ENCODE measurements around the gene DEK. TPM values are rescaled to one million over a fixed set of nuclear protein-coding genes. Genes with fewer than 3 reads are reported as not detected.

Gene DEK
- total and polyA plus RNA-seq, 7 donors = 64.9 to 236 (median 181) TPM

DNA sequence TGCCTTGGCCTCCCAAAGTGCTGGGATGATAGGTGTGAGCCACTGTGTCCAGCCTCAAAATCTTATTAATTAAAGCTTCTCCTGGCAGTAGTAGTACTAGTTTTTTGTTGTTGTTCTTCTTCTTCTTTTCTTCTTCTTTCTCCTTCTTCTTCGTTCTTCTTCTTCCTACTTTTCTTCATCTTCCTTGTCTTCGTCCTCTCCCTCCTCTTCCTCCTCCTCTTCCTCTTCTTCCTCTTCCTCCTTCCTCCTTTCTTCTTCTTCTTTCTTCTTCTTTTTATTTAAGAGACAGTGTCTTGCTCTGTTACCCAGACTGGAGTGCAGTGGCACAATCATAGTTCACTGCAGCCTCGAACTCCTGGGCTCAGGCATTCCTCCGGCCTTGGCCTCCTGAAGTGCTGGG lies 17.2 kb upstream of the DEK start:
- WGBS, 2 donors = 82% methylated on average over 3 to 4 of the region's 4 CpGs

DNA sequence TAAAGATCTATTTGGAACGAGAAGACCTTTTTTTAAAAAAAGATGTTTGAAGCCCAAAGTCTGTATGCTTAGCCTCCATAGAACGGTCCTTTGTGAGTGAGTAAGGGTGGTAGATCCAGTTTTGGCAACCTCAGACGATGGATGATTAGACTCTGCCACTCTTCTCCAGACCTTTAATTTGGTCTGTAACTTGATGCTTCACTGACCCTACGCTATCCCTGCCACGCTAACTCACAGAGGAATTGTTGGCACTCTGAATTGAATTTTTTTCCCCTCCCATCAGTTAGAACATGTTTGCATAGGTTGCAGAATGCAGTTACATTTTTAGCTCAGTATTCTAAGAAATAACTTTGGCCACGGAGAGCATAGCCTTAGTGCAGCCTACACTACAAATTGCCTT lies 15.8 kb upstream of the DEK start:
- Histone ChIP-seq H3K4me1 (peaks cover 0 to 13% (median 10%) of the 10 kb centered on the region in 4 donors), H3K27me3 (peaks cover 11 to 52% (median 33%) of the 10 kb centered on the region in 3 donors), H3K4me3 (no peak overlapping the region), H3K36me3 (no peaks in the 10 kb centered on the region), H3K9me3 (no peaks in the 10 kb centered on the region), H3K27ac (no peak overlapping the region)
- 63 to 67% methylated on average over 6 of the region's 6 CpGs for WGBS, 2 donors
- no peak for DNase-seq
- TF ChIP-seq POLR2AphosphoS5 (IDR thresholded peaks at IDR 0.05) (no peak), POLR2A (IDR thresholded peaks at IDR 0.05) (no peak), EP300 (IDR thresholded peaks at IDR 0.05) (no peak)
- TF ChIP-seq, protein P1, sequence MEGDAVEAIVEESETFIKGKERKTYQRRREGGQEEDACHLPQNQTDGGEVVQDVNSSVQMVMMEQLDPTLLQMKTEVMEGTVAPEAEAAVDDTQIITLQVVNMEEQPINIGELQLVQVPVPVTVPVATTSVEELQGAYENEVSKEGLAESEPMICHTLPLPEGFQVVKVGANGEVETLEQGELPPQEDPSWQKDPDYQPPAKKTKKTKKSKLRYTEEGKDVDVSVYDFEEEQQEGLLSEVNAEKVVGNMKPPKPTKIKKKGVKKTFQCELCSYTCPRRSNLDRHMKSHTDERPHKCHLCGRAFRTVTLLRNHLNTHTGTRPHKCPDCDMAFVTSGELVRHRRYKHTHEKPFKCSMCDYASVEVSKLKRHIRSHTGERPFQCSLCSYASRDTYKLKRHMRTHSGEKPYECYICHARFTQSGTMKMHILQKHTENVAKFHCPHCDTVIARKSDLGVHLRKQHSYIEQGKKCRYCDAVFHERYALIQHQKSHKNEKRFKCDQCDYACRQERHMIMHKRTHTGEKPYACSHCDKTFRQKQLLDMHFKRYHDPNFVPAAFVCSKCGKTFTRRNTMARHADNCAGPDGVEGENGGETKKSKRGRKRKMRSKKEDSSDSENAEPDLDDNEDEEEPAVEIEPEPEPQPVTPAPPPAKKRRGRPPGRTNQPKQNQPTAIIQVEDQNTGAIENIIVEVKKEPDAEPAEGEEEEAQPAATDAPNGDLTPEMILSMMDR (IDR thresholded peaks at IDR 0.05) = no peak
- intact Hi-C loops (cut with DNase I) = no loop called here

More for the DNA sequence above, 17.2 kb upstream of the DEK start:
- H3K27ac ChIP-seq = no peak overlapping the region
- intact Hi-C loops (cut with DNase I) = no loop called here
- H3K27me3 ChIP-seq = peaks cover 11 to 37% (median 22%) of the 10 kb centered on the region in 3 donors
- peaks cover 0 to 13% (median 10%) of the 10 kb centered on the region in 4 donors for H3K4me1 ChIP-seq
- DNase-seq = no peak
- no peaks in the 10 kb centered on the region for H3K36me3 ChIP-seq
- TF ChIP-seq EP300 (IDR thresholded peaks at IDR 0.05) = no peak
- TF ChIP-seq, protein P1 (IDR thresholded peaks at IDR 0.05) = no peak
- no peak for TF ChIP-seq POLR2AphosphoS5 (IDR thresholded peaks at IDR 0.05)
- no peak for TF ChIP-seq POLR2A (IDR thresholded peaks at IDR 0.05)
- H3K4me3 ChIP-seq = no peak overlapping the region
- no peaks in the 10 kb centered on the region for H3K9me3 ChIP-seq

DNA sequence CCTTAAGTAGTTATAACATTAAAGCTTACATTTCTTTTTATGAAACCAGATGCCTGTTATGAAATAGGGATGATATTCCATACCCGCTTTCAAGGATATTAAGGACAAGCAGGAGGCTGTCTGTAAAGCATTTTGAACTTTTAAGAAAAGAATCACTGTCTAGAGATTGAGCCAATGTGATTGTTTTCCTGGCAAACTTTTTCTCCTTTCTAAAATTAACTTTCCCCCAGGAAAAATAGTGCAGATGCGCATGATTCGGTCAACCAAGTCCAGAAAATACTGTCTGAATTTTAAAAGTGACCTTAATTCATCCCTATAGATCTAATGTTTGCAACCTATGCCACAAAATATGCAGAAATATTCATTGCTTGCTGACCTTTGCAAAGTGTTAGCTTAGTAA lies 15.1 kb upstream of the DEK start:
- TF ChIP-seq EP300 (IDR thresholded peaks at IDR 0.05) (no peak), POLR2AphosphoS5 (IDR thresholded peaks at IDR 0.05) (no peak), POLR2A (IDR thresholded peaks at IDR 0.05) (no peak)
- TF ChIP-seq, protein P1 (IDR thresholded peaks at IDR 0.05) = no peak
- H3K27me3 ChIP-seq = peaks cover 11 to 53% (median 33%) of the 10 kb centered on the region in 3 donors
- no peak overlapping the region for H3K4me3 ChIP-seq
- peaks cover 0 to 13% (median 10%) of the 10 kb centered on the region in 4 donors for H3K4me1 ChIP-seq
- no peak overlapping the region for H3K27ac ChIP-seq
- no peak for DNase-seq
- intact Hi-C loops (cut with DNase I) = no loop called here
- no peaks in the 10 kb centered on the region for H3K9me3 ChIP-seq
- no peaks in the 10 kb centered on the region for H3K36me3 ChIP-seq
- WGBS, 2 donors = 95% methylated on average over 3 of the region's 3 CpGs

DNA sequence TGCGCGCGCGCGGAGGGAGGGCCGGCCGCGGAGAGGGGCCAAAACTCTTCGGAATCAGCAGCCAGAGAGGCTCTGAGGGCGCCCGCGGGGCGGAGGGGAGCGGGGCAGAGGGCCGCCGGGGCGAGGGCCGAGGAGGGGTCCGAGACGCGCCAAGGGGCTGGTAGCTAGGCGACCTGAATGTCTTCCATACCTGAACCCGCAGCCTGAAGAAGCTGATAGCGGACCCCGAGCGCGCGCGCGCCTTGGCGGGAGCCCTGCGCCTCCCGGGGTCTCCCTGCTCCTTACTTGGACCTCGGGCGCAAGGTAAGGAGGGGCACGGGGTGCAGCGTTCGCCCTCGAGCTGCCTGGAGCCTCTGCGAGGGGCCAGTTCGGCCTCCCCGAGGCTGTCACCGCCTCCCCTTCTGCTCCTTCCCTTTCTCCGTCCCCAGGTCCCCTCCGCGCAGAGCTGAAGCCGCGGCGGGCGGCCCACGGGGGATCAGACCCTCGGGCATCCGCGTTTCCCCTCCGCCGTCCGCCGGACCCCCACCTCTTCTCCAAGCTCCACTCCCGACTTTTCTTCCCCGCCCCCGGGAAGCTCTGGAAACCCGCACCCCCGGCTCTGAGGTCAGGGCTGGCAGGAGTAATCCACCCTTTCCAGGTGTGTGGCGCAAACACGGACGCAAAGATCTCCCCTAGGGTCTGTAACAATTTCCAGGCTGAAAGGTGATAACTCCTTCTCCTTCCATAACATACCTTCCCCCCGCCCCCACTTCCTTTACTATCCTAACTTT lies 13.1 kb upstream of the DEK start:
- WGBS, 2 donors = 2 to 3% methylated on average over 67 of the region's 67 CpGs
- intact Hi-C loops (cut with DNase I) = no loop called here
- Histone ChIP-seq H3K27me3 (peaks cover 11 to 49% (median 33%) of the 10 kb centered on the region in 3 donors), H3K27ac (no peak overlapping the region), H3K36me3 (no peaks in the 10 kb centered on the region), H3K4me3 (peak overlapping the region in 3 of 4 donors; percentile 3 to 45 (median 44)), H3K4me1 (peaks cover 0 to 13% (median 10%) of the 10 kb centered on the region in 4 donors), H3K9me3 (no peaks in the 10 kb centered on the region)
- no peak for DNase-seq
- no peak for TF ChIP-seq EP300 (IDR thresholded peaks at IDR 0.05)
- TF ChIP-seq, protein P1 (IDR thresholded peaks at IDR 0.05) = no peak
- TF ChIP-seq POLR2AphosphoS5 (IDR thresholded peaks at IDR 0.05) = no peak
- no peak for TF ChIP-seq POLR2A (IDR thresholded peaks at IDR 0.05)
